NCI-H1105 treated with DMSO at 0.1 percent for 48 hours (cell line): ENCODE data around the gene MAPK1IP1L.
A peak's percentile ranks its signal among the peaks of the same experiment; 100 is the strongest.
"Not testable (repeated sequence)": the region's sequence is repeated elsewhere in the genome, so short reads cannot be mapped to it uniquely, and the experiment has no call there.

ENCODE experiments used
- DNase-seq: peaks from one replicate; lab custom pipeline; 2025; lab: John Stamatoyannopoulos, UW

MAPK1IP1L gene

DNA sequence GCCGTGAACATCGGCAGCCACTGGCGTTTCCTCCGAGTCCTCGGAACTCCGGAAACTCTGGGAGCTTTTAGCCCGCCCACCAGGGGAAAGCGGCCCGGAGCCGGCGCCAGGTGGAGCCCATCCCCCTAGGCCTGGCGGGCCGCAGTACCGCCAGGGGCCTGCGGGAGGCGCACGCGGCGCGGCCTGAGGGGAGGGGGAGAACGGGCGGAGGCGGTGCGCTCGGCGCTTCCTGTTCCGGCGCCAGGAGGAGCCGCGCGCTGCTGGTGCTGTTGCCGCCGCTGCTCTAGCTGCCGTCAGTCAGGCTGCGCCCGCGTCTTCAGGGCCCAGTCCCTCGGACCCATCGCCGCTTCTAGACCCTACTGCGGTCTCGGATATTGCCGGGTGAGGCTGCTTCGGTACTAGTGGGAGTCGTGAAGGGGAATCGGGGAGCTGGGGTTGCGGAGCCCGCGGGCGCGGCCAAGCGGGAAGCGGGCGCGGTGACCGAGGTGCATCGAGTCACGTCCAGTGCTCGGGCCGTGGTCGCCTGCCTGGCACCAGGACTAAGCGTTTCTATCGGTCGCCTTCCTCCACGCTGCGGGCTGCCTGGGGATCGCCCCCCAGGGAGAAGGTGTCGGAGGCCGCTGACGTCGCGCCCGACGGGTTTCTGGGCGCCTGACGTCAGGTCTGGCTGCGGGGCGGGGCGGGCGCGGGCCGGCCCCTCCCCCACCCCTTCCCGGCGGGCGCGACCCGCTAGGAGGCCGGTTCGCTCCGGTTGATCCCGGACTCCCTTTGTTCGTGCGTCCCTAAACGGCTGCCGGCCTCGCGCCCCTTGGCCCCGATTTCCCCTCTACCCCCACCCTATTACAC is at the start of gene MAPK1IP1L:
MAPK1IP1L (plus strand) TSS at position 225 of the 846 bp plus-strand sequence. CDS start 10,037 bp downstream, outside the sequence.
- peak; percentile 91 for DNase-seq

- no peak for DNase-seq
Observed at GRCh38 chr14:55005071-55005470, 46.4 kb upstream of the MAPK1IP1L start.

GRCh38 chr14:55015006-55015405 is 36.4 kb upstream of the MAPK1IP1L start:
- DNase-seq: no peak

- no peak for DNase-seq
Observed at GRCh38 chr14:55019968-55020554, 31.4 kb upstream of the MAPK1IP1L start.

GRCh38 chr14:55024365-55024764 is 27.1 kb upstream of the MAPK1IP1L start:
- DNase-seq: not testable (repeated sequence)

- no peak for DNase-seq
Observed at GRCh38 chr14:55025948-55026347, 25.5 kb upstream of the MAPK1IP1L start.

DNA sequence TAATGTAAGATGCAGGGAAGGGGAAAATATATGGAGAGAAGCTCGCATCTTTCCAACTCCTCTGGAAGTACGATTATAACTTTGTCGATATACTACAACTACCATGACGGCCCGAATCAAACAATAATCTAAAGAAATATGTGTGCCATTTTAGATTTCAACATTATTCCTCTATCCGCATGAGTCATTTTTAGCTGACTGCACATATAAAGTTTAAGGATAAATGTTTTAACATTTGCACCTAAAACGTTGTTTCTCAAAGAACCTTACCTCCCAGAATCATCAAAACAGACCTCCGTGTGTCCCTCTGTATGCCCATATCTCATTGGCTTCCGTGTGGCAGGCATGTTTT is 25.0 kb upstream of the MAPK1IP1L start:
- no peak for DNase-seq

DNA sequence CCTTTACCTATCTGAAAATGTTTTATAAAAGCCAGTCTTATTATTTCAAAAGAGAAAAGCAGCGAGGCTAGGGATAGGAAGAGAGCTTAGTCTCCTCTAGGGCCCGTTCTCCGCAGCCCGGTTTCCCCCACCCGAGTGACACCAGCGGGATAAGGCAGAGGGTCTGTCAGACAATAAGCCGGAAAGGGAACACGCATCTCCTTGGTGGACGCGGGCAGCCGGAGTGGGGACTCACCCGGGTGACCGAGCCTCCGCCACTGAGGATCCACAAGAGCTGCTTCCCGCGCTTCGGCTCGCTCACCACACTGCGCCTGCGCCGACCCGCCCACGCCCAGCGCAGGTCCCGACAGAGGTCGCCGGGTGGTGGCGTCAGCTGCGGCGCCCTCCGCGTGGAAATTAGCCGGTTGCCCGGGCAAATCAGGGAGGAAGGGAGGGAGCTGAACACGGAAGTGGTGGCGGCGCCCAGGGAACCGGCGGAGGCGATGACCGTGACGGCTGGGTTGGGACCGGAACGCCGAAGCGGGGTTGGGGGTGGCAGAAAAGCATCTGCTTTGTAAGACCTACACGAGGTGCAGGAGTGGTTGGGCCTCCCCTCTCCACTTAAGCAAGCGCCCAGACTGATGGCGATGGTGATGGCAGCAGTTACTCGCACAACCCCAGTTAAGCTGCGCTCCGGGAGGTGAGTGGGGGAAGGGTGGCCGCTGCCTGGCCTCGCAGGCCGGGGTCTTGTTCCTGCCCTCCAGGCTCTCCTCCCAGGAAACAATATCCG is 24.5 kb upstream of the MAPK1IP1L start, which contains the start of the genes SOCS4 and WDHD1:
SOCS4 (plus strand) TSS at position 444 of the 769 bp plus-strand sequence. CDS start 15,806 bp downstream, outside the sequence.
WDHD1 (minus strand) TSS at position 307 of the 769 bp plus-strand sequence. CDS start 312 bp downstream, outside the sequence.
- DNase-seq: peak; percentile 94

DNA sequence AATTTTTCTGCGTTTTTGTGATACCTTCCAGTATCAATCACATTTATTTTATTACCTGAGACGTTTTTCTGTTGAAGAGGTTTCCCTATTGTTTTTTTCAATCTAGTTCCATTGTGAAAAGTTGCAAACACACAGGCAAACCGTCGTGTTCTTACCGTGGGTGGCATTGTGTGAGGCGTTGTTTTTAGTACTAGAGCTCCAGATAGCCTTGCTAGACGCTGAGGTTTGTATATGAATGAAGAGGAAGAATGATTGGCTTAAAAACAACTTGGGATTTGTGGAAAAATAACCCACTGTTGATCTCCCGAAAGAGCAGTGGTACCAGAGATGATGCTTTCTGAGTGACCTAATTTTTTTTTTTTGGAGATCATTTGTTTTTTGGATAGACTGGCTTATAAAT is 23.4 kb upstream of the MAPK1IP1L start:
- peak; percentile 29 for DNase-seq

DNA sequence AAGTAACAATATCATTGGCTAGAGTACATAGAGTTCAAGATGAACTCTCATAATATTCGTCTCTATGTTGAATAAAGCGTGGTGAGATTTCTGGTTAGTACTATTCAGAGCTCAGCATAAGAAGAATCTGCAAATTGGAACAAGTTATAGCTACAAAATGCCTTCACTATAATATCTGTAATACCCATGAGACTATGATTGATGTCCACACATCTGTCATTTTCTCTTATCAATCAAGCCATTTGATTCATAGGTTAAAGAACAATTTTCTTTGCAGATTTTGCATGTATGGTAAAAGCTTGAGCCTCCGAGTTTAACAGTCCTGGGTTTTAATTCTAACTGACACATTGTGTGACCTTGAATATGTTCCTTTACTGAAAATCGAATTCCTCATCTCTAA is 23.0 kb upstream of the MAPK1IP1L start:
- DNase-seq: no peak

GRCh38 chr14:55031190-55031589 is 20.3 kb upstream of the MAPK1IP1L start:
- DNase-seq: no peak

- DNase-seq: not testable (repeated sequence)
Observed at GRCh38 chr14:55037995-55038394, 13.5 kb upstream of the MAPK1IP1L start.

GRCh38 chr14:55038708-55039107 is 12.7 kb upstream of the MAPK1IP1L start:
- no peak for DNase-seq

DNA sequence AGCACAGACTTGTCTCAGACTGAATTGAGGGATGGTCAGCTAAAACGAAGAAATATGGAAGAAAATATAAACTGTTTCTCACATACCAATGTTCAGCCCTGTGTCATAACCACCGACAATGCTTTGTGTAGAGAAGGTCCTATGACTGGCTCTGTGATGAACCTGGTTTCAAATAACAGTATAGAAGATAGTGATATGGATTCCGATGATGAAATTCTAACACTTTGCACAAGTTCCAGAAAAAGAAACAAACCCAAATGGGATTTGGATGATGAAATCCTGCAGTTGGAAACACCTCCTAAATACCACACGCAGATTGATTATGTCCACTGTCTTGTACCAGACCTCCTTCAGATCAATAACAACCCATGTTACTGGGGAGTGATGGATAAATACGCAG is 7.9 kb upstream of the MAPK1IP1L start:
- no peak for DNase-seq

GRCh38 chr14:55045087-55045486 is 6.4 kb upstream of the MAPK1IP1L start:
- DNase-seq: no peak

- DNase-seq: no peak
Observed at GRCh38 chr14:55047301-55048053, 4.0 kb upstream of the MAPK1IP1L start.

DNA sequence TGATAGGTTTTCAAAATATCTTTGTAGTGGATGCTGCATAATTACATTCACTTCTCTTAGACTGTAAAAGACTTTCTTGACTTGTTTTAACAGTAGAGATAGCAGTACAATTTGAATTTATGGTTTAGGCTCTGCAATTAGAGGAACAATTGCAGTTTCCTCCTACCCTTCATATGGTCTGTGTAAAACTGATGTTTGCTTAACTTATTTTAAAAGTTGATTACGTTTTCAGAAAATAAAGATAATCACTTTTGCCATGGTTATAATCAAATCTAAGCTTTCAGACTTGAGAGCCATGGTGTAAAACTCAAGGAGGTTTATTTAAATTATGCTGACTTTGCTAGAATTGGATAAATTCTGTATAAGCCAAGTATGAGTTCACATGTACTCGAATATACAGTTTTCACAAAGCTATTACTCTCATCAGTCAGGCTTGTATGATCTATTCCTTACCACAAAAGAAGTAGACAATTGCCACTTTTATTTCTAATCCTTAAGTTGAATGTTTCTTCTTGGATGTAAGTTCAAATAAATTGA is 2.5 kb upstream of the MAPK1IP1L start:
- DNase-seq: no peak

DNA sequence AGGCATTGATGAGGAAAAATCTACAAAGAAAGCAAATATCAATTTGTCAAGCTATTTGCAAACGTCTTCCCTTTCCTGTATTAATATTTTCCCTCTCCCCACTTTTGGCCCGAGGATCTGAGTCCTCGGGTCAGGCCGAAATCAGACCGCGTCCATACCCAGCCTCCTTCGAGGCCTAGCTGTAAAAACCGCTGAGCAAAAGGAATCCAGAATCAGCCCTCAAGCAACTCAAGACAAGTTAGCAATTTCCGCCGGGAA is 353 bp upstream of the MAPK1IP1L start:
- DNase-seq: no peak

DNA sequence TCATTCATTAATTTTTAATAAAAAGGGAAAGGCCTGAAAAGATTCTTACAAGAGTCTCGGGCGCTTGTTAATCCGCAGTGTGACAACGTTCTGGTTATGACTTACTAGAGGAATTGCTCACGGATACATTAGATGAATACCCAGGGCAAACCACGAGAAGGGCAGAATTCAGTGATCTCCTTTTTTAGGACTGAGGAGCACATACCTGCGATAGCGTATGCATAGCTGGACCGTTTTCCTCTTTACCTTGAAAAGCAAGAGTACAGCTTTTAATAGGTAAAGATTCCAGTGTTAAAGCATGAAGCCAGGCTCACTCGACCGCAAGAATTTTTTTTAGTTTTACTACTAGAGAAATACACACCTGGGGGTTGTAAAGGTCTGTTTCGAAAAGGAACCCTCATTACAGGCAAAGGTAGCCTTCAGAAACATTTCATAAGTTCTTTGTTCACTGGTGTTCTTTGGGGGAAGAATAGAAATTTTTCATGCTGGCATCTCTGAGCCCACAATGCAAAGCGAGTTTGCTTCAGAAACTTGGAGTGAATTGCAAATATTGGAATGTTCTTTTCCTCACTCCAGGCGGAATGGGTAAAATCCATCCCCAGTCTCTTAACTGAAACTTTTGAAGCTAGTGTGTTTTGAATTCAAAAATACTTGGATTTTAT is 953 bp downstream of the MAPK1IP1L start:
- DNase-seq: peak; percentile 71

GRCh38 chr14:55053018-55053417 is 1.6 kb downstream of the MAPK1IP1L start:
- no peak for DNase-seq

- no peak for DNase-seq
Observed at GRCh38 chr14:55053500-55053899, 2.1 kb downstream of the MAPK1IP1L start.
